HEK293T (cell line): ENCODE data around the gene CCDC157.

Source experiments
- ARNT ChIP-seq: fragments of 450-650 bp; IDR thresholded peaks from 2 replicates; pipeline ENCODE4 v1.6.1; 2017; ENCODE audit warnings: mild to moderate bottlenecking
- CTBP1 ChIP-seq: fragments of 450-650 bp; IDR thresholded peaks from 2 replicates; pipeline ENCODE4 v1.6.1; 2016; ENCODE audit warnings: borderline replicate concordance
- ZNF384 ChIP-seq: fragments of 450-650 bp; IDR thresholded peaks from 2 replicates; pipeline ENCODE4 v1.6.1; 2016

- TF ChIP-seq ZNF384: no peak
- TF ChIP-seq CTBP1: no peak
- no peak for TF ChIP-seq ARNT
Measured at GRCh38 chr22:30357650-30358215, 926 bp downstream of the CCDC157 start.
